CD14-positive monocyte (primary cell): Measurements from ENCODE around the gene NOTCH1. TPM values are rescaled to one million over a fixed set of nuclear protein-coding genes. Genes with fewer than 3 reads are reported as not detected.

Experiments
- DNase-seq, 3 donors: peaks; one replicate each; pipeline ENCODE4 v3.0.0-alpha.2; 2011 to 2022
- H2AFZ ChIP-seq: 2 replicates; pipeline ENCODE4 v1.6.0; 2012; ENCODE audit warnings: mild to moderate bottlenecking, low read depth, low read length, inconsistent platforms; ENCODE audit not compliant: insufficient read depth, poor library complexity, severe bottlenecking
- H3K27ac ChIP-seq, 2 donors: 1 replicate in 1 of 2; 2 replicates in 1 of 2; pipeline ENCODE4 v1.5.1; 2012 to 2013; ENCODE audit warnings: low read length in 2 of 2, control low read depth in 1 of 2, inconsistent platforms in 1 of 2, low read depth in 1 of 2, mild to moderate bottlenecking in 1 of 2
- H3K27me3 ChIP-seq, 2 donors: one replicate each; pipeline versions ENCODE4 v1.6.0 to v1.6.1; 2011 to 2013; ENCODE audit warnings: low read length in 2 of 2; ENCODE audit not compliant: control insufficient read depth in 2 of 2, insufficient read depth in 2 of 2
- H3K36me3 ChIP-seq, 2 donors: replicated peaks in 1 of 2; 1 replicate in 1 of 2; 2 replicates in 1 of 2; pipeline versions ENCODE4 v1.5.1 to v1.6.1; 2012 to 2013; ENCODE audit warnings: low read length in 2 of 2, control low read depth in 1 of 2, inconsistent platforms in 1 of 2, mild to moderate bottlenecking in 1 of 2; ENCODE audit not compliant: insufficient read depth in 2 of 2, control insufficient read depth in 1 of 2
- H3K4me1 ChIP-seq, 2 donors: 1 replicate in 1 of 2; 2 replicates in 1 of 2; pipeline versions ENCODE4 v1.5.1 to v1.6.1; 2012 to 2013; ENCODE audit warnings: low read length in 2 of 2, control low read depth in 1 of 2, inconsistent platforms in 1 of 2, mild to moderate bottlenecking in 1 of 2, moderate library complexity in 1 of 2; ENCODE audit not compliant: insufficient read depth in 2 of 2, control insufficient read depth in 1 of 2
- H3K4me2 ChIP-seq: replicated peaks from 2 replicates; pipeline ENCODE3; 2012; ENCODE audit warnings: low read length, moderate library complexity, mild to moderate bottlenecking; ENCODE audit not compliant: poor library complexity, severe bottlenecking; ENCODE audit errors: extremely low read depth
- H3K4me3 ChIP-seq, 3 experiments: fragments of 200-600 bp in 1 of 3; sonication (generic) in 1 of 3; replicated peaks in 1 of 3; 1 replicate in 2 of 3; 2 replicates in 1 of 3; pipeline ENCODE4 v1.5.1; 2011 to 2013; ENCODE audit warnings: low read length in 3 of 3, mild to moderate bottlenecking in 3 of 3, control low read depth in 2 of 3, low read depth in 2 of 3, inconsistent platforms in 1 of 3, moderate library complexity in 1 of 3
- H3K79me2 ChIP-seq: 2 replicates; pipeline ENCODE4 v1.6.0; 2012; ENCODE audit warnings: mild to moderate bottlenecking, control low read depth, inconsistent platforms, low read length, moderate library complexity; ENCODE audit not compliant: insufficient read depth
- H3K9ac ChIP-seq: 2 replicates; pipeline ENCODE4 v1.6.0; 2017; ENCODE audit warnings: low read length, mild to moderate bottlenecking; ENCODE audit not compliant: insufficient read depth, poor library complexity, severe bottlenecking
- H3K9me3 ChIP-seq, 2 donors: replicated peaks in 1 of 2; 1 replicate in 1 of 2; 2 replicates in 1 of 2; pipeline versions ENCODE4 v1.5.1 to v1.6.1; 2012 to 2013; ENCODE audit warnings: low read length in 2 of 2, control low read depth in 1 of 2; ENCODE audit not compliant: control insufficient read depth in 1 of 2, insufficient read depth in 1 of 2
- H4K20me1 ChIP-seq: 2 replicates; pipeline ENCODE4 v1.6.0; 2012; ENCODE audit warnings: mild to moderate bottlenecking, low read length, control low read depth, moderate library complexity; ENCODE audit not compliant: insufficient read depth
- H3K27ac Mint-ChIP-seq, 7 donors: one replicate each; pipeline ENCODE4 v1.8.0; 2020; ENCODE audit warnings: mild to moderate bottlenecking in 7 of 7, mixed read lengths in 7 of 7, moderate library complexity in 6 of 7, inconsistent platforms in 2 of 7
- H3K27me3 Mint-ChIP-seq, 3 donors: one replicate each; pipeline ENCODE4 v1.8.0; 2021 to 2022; ENCODE audit warnings: low read depth in 3 of 3, mild to moderate bottlenecking in 3 of 3, mixed read lengths in 3 of 3, moderate library complexity in 3 of 3, inconsistent platforms in 1 of 3
- H3K36me3 Mint-ChIP-seq, 2 donors: one replicate each; pipeline ENCODE4 v1.8.0; 2020; ENCODE audit warnings: mixed read lengths in 2 of 2, inconsistent platforms in 1 of 2, mild to moderate bottlenecking in 1 of 2
- H3K4me1 Mint-ChIP-seq: one replicate; pipeline ENCODE4 v1.8.0; 2020; ENCODE audit warnings: mild to moderate bottlenecking, mixed read lengths
- H3K4me3 Mint-ChIP-seq, 2 donors: one replicate each; pipeline ENCODE4 v1.8.0; 2020; ENCODE audit warnings: mild to moderate bottlenecking in 2 of 2, mixed read lengths in 2 of 2, moderate library complexity in 1 of 2
- H3K9me3 Mint-ChIP-seq, 7 donors: one replicate each; pipeline ENCODE4 v1.8.0; 2020 to 2022; ENCODE audit warnings: mixed read lengths in 7 of 7, mild to moderate bottlenecking in 6 of 7, moderate library complexity in 6 of 7, inconsistent platforms in 2 of 7
- WGBS: methylation state at CpG from one replicate; pipeline ENCODE4 v1.1.5; 2013; ENCODE audit warnings: missing lambda C conversion rate; ENCODE audit not compliant: insufficient coverage; 5-methylcytosine and 5-hydroxymethylcytosine counted together
- intact Hi-C, 2 donors: fragments of 100-400 bp; cut with micrococcal nuclease; formaldehyde crosslinking; loops; one replicate each; pipeline versions ENCODE4 v1.15.0 to v1.15.1; 2023
- polyA plus RNA-seq, 3 donors: library from polyadenylated mRNA; depleted of rRNA in 1 of 3; unstranded in 2 of 3; stranded (reverse) in 1 of 3; fragments of 300-500 nt in 2 of 3; fragments of >200 nt in 1 of 3; fragmentation: Illumina TruSeq in 2 of 3; gene quantifications; 1 replicate in 2 of 3; 2 replicates in 1 of 3; pipeline ENCODE4 v1.2.3, GENCODE V29; 2012 to 2021
- TF ChIP-seq, protein P1 (sequence below): fragments of 200-600 bp; IDR thresholded peaks from one replicate; pipeline ENCODE4 v1.8.0; 2022; ENCODE audit warnings: antibody characterized with exemption, mild to moderate bottlenecking

The NOTCH1 gene
- polyA plus RNA-seq, 3 donors: 1.4 to 33.0 (median 2.2) TPM

DNA sequence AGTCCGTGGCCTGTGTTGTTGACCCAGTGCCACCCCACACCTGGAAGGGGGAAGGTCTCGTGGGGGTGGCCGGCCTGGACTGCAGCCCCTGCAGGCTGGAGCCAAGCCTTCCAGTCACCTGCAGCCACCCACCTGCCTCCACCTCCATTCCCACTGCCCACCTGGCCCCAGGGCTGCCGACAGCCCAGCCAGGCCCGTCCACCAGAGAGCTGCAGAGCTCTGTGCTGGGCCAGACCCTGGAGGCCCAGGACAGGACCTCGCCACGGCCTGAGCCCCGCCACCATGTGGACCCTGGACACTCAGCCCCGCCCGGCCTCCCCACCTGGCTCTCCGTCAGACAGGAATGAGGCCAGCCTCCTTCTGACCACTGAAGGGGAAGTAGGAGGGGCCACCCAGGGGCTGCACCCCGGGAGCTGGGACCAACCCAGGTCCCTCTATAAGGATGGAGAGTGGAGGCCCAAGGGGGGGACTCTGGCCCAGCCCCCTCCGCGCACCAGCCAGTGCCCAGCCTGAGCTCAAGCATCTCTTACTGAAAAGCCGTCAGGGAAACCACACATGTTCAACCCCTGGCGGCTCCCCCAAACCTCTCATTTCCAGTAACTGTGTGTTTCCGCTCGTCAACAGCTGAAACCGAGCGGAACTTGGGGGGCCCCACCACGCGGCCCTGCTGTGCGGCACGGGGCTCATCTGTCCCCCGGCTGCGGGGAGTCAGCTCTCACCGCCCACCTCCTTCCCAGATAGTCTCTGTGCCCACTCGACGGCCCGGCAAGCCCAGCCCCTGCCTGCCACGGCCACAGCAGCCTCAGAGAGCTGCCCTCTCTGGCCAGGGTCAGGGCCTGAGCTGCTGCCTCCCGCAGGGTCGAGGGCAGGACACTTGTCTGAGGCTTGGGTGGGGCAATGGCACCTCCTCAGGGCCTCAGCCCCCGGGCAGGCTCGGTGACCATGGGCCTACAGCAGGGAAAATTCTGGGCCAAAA, 12.8 kb downstream of the NOTCH1 start:
- Histone ChIP-seq H3K79me2 (peaks cover 79% of the 10 kb centered on the region), H3K4me2 (peak overlapping the region; percentile 59), H3K36me3 (peaks cover 9 to 21% of the 10 kb centered on the region in 2 donors), H3K27ac (peak overlapping the region; percentile 58 to 94), H3K4me1 (peaks cover 67 to 91% of the 10 kb centered on the region in 2 donors), H3K4me3 (peak overlapping the region in 1 of 3 experiments; percentile 47), H3K9me3 (no peaks in the 10 kb centered on the region), H2AFZ (no peak overlapping the region), H4K20me1 (peaks cover 95% of the 10 kb centered on the region), H3K27me3 (peaks cover 0 to 35% of the 10 kb centered on the region in 2 donors), H3K9ac (peak overlapping the region; percentile 84)
- Mint-ChIP-seq H3K27ac (peak overlapping the region; percentile 81 to 92 (median 88)), H3K4me1 (peaks cover 64% of the 10 kb centered on the region), H3K9me3 (peaks cover 0 to 2% (median 0%) of the 10 kb centered on the region in 7 donors), H3K4me3 (peak overlapping the region; percentile 54 to 79), H3K27me3 (peaks cover 21 to 44% (median 25%) of the 10 kb centered on the region in 3 donors), H3K36me3 (peaks cover 32 to 48% of the 10 kb centered on the region in 2 donors)
- TF ChIP-seq, protein P1, sequence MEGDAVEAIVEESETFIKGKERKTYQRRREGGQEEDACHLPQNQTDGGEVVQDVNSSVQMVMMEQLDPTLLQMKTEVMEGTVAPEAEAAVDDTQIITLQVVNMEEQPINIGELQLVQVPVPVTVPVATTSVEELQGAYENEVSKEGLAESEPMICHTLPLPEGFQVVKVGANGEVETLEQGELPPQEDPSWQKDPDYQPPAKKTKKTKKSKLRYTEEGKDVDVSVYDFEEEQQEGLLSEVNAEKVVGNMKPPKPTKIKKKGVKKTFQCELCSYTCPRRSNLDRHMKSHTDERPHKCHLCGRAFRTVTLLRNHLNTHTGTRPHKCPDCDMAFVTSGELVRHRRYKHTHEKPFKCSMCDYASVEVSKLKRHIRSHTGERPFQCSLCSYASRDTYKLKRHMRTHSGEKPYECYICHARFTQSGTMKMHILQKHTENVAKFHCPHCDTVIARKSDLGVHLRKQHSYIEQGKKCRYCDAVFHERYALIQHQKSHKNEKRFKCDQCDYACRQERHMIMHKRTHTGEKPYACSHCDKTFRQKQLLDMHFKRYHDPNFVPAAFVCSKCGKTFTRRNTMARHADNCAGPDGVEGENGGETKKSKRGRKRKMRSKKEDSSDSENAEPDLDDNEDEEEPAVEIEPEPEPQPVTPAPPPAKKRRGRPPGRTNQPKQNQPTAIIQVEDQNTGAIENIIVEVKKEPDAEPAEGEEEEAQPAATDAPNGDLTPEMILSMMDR: no peak
- intact Hi-C loops: loop anchor here in 1 of 2 donors (5.0 kb wide), 1 partner anchor 94 kb away; no protein-coding TSS in a partner anchor
- WGBS: 3% methylated on average over 27 of the region's 35 CpGs
- peak in 2 of 3 donors; percentile 46 to 79 for DNase-seq
